C1 segment of cervical spinal cord (tissue), 14 donors: ENCODE results near the gene FABP2.
"Not testable (repeated sequence)": the region's sequence is repeated elsewhere in the genome, so short reads cannot be mapped to it uniquely, and the experiment has no call there.

Experiments
- DNase-seq, 14 donors: peaks; one replicate each; lab custom pipeline; 2025; lab: John Stamatoyannopoulos, UW

The FABP2 gene

GRCh38 chr4:119321921-119322687 is at the start of gene FABP2:
Gene FABP2 (minus strand): TSS chr4:119322138. CDS start chr4:119322102, 36 bp downstream.
- no peak for DNase-seq

DNA sequence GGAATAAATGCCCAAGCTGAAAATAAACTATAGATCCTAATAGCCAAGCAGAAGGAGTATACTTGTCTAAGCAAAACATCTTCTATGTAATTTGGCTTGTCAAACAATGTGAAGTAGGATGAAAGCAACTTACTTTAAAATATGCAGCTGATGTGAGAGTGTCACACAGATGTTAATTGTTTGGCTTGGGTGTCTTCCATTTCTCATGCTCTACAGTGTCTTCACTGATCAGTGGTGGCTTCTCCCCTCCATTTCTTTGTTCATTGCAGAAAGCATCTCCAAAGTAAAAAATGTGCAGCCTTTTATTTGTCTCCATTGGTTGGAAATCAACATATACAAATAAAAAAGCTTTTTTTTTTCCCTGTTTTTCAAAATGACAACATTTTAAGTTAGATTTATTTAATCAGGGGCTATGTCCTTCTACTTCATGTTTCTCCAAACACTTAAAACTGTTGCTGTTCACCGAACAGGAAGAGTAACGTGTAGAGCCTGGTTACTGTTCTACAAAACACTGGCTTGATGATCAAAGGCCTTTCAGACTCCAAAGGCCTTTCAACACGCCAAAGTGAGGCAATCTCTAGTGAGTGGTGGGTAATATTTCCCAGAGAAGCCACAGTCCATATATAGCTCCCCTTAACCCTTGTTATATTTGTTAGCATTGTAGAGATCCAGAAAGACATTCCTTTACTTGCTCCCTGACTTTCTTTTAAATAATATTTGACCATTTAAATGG is 49.2 kb upstream of the FABP2 start:
- not testable (repeated sequence) for DNase-seq

- DNase-seq: not testable (repeated sequence)
These were observed 48.5 kb upstream of the FABP2 start for GRCh38 chr4:119370392-119370791.

DNA sequence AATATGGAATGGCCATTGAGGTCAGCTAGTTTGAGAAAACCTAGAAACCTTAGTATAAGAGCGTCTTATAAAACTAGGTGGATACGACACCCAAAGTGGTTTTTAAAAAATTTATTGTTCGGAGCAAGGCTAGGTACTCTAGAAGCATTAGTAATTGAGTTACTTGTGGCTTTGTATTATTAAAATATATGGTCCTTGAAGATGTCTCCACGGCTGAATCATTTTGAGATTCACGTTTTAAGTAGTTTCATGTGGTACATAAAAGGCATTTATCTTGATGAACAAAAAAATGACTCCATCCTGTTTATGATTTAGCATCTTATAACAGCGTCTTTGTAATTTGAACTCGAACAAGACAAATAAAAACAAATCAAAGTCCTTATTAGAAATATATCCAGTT is 44.9 kb upstream of the FABP2 start:
- not testable (repeated sequence) for DNase-seq

GRCh38 chr4:119364203-119364602 is 42.3 kb upstream of the FABP2 start:
- DNase-seq: not testable (repeated sequence)

DNA sequence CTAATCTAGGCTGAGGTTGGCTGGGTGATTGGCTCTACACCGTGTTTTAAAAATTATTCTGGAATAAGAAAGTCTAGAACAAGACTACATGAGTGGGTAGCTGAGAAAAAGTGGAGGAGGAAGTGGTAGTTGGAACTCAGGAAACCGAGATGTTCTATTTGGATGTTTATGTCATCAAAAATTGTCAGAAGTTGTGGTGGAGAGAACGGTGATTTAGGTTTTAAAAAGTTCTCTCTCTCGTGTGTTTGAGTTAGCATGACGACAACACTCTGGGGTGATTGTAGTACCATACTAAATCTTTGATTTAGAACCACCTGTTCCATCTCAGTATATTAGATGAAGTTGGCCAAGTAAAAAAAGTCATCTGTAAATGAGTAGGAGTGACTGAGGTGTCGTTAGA is 41.4 kb upstream of the FABP2 start:
- DNase-seq: not testable (repeated sequence)

GRCh38 chr4:119362413-119362812 is 40.5 kb upstream of the FABP2 start:
- not testable (repeated sequence) for DNase-seq

DNA sequence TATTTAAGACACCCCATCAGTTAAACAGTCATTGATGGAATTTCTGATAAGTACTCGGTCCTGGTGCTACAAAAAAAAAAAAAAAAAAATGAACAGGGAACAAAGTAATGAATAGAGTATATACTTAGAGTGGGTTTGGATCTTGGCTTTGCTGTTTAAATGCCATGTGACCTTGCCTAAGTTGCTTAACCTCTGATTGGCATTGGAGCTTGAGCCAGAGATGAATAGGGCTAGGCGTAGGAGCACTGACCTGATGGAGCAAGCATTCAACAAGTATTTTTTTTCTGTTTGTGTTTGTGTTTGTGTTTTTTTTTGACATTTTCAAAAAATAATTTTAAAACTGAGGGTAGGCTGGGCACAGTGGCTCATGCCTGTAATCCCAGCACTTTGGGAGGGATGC is 37.9 kb upstream of the FABP2 start:
- DNase-seq: not testable (repeated sequence)

GRCh38 chr4:119356796-119357195 is 34.9 kb upstream of the FABP2 start:
- not testable (repeated sequence) for DNase-seq

GRCh38 chr4:119356041-119356440 is 34.1 kb upstream of the FABP2 start:
- DNase-seq: not testable (repeated sequence)

GRCh38 chr4:119353364-119353763 is 31.4 kb upstream of the FABP2 start:
- not testable (repeated sequence) for DNase-seq

GRCh38 chr4:119348169-119348568 is 26.2 kb upstream of the FABP2 start:
- not testable (repeated sequence) for DNase-seq

GRCh38 chr4:119343293-119343692 is 21.4 kb upstream of the FABP2 start:
- not testable (repeated sequence) for DNase-seq

DNA sequence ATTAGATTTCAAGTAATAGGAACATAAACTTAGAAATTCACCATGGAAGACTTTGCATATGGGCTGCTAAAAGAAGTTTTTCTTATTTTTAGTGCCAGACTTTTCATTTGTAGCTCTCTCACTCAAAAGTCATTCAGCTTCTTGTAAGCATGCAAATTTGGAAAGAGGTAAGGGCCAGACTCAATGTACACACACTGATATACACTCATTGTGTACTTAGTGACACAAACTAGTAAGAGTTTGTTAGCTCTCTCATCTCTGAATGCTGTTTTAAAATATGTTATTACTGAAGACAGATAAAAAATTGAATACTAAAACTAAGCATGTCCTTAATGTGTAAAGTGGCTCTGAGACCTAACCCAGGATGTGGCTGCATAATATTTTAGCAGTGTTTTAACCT is 18.0 kb upstream of the FABP2 start:
- not testable (repeated sequence) for DNase-seq

- DNase-seq: peak in 2 of 14 donors; percentile 0 to 1
These were observed 15.1 kb upstream of the FABP2 start for GRCh38 chr4:119337010-119337409.

DNA sequence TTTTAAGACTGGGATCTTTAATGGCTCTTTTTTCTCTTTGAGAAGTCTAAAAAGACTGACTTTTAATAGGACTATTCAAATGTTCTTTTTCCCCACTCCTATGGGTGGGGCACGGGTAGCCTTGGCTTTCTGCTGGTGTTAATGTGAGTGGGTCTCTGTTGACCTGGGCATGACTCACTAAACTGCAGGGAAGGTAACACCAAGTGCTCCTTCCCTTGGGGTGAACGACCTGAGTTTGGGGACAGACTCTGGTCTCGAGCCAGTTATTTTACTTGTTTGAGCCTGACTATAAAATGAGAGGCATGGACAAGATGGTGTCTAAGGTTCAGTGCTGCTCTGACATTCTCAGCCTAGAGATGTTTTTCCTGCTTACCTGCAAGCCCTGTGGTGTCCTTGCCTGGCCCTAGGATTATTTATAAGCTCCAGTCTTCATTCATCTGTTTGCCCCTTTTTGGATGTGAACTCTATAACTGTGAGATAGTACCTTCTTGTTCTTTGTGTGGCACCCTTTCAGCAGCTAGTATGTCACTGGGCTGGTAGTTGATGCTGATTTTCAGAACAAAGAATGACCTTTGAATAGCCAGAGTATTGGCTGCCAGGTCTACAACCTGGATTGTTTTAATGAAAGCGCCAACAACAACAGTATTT is 14.5 kb upstream of the FABP2 start:
- DNase-seq: not testable (repeated sequence)

- no peak for DNase-seq
These were observed 8.1 kb upstream of the FABP2 start for GRCh38 chr4:119329835-119330620.

GRCh38 chr4:119328695-119329094 is 6.8 kb upstream of the FABP2 start:
- no peak for DNase-seq

- no peak for DNase-seq
These were observed 3.9 kb downstream of the FABP2 start for GRCh38 chr4:119317990-119318389.

DNA sequence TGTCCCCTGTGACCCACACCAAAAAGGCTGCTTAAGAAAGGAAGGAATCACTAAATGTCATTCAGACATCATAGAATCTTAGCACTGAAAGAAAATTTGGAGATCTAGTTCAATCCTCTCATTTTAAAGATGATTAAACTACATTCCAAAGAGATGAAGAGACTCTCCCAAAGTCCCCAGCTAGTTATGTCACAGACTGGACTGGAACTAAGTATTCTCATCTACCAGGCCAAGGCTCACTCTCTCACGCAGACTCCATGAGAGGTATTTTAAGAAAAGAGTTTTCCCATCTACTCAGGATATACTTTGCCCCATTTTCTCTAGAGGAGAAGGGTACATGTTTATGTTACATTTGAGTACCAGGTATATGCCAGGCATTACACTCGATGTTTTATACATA is 6.9 kb downstream of the FABP2 start:
- no peak for DNase-seq

DNA sequence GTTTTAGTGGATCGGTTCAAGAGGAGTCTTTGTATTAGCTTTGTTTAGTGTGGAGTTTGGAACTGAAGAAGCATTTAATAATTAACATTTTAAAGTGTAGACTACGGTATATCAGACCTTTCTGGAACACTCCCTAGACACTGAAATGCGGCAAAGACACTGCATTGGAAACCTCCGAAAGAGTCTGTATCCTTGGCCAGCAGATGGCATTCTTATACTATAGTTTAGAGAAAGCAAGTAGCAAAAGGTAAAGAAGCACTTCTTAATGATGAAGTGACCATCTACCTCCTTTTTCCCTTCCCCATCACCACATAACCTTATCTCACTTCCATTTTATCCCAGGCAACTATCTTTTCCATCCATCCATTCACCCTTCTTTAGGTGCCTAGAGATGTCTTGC is 7.6 kb downstream of the FABP2 start:
- no peak for DNase-seq
